HG02642 (cell line): ENCODE measurements around the gene TMIGD3.
"Not testable (repeated sequence)": the region's sequence is repeated elsewhere in the genome, so short reads cannot be mapped to it uniquely, and the experiment has no call there.

Experiments
- ATAC-seq: cut with Tn5 transposase; IDR thresholded peaks from one replicate; pipeline ENCODE4 v1.9.1; 2021; ENCODE audit warnings: mild to moderate bottlenecking; ENCODE audit not compliant: unreplicated experiment, poor library complexity

TMIGD3 gene

DNA sequence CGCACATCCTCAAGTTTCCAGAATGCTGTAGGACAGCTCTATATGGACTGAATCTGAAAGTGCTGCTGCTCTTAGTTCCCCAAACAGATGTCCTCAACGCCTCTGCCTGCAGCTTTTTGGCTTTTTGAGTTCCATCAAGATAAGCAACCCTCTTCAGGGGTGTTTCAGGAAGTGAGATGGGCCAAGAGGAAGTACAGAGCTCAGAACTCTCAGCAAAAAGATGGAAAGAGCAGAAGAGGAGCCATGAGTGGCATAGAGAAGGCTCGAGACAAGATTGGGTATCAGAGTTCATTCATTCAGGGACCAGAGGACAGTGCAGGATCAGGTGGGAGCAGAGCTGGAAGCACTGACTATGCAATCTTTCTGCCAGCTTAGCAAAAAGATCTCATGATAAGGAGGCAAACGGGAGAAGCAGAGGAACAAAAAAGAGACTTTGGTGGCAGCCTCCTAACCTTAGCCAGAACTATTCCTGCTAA, at the start of gene TMIGD3, which contains the start of gene ADORA3:
Gene TMIGD3, minus strand, starts transcription at position 49 of the 476 bp plus-strand sequence. CDS start 279 bp downstream, outside the sequence.
Gene ADORA3, minus strand, starts transcription at position 49 of the 476 bp plus-strand sequence. CDS start 279 bp downstream, outside the sequence.
- ATAC-seq, result no peak

DNA sequence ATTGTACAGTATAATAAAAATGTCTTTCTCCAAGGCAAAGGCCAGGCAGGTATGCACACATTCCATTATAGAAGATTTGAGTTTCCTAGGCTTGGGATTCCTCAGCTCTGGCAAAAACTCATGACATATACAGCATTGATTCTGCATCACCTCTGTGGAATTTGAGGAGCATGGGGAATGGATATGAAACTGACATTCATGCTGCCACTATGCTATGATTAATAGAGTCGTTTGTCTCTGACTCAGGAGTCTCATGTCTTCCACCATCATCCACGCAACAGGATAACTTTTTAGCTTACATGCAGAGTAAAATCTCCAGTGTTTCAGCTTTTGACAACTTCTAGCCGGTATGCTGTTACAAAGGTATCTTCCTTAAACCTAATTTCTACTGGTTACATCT, 49.8 kb upstream of the TMIGD3 start:
- ATAC-seq, result no peak

DNA sequence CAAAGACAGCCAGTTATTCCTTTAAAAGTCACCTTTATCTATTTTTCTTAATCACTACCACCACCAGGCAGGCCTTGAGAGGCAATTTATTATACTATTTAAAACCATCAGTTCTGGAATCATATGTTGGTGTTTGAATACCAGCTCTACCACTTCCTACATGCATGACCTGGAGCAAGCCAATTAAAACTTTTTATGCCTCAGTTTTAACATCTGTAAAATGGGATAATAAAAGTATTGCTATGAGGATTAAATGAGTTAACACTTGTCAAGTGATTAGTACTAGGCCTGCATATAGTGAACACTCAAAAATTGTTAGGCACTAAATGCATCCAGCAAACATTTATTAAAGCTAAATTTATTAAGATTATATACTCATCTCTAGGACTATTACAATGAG, 49.2 kb upstream of the TMIGD3 start:
- no peak for ATAC-seq

- no peak for ATAC-seq
Observed at GRCh38 chr1:111551623-111552411, 48.4 kb upstream of the TMIGD3 start.

- ATAC-seq, result not testable (repeated sequence)
Observed at GRCh38 chr1:111547786-111548185, 44.4 kb upstream of the TMIGD3 start.

- ATAC-seq, result no peak
Observed at GRCh38 chr1:111542187-111542586, 38.8 kb upstream of the TMIGD3 start.

- ATAC-seq, result no peak
Observed at GRCh38 chr1:111541721-111542120, 38.3 kb upstream of the TMIGD3 start.

DNA sequence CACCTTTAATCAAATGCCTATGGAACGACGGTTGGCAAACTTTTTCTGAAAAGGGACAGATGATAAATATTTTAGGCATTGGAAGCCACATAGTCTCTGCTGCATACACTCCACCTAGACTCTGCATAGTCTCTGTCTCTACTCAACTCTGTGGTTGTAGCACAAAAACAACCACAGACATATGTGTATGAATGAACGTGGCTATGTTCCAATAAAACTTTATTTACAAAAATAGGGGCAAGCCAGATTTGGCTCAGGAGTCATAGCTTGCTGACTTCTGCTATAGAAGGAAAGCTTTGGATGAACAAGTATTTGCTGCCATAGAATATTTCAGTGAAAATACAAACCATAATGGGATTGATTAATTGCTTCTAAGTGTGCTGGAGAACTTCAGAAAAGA, 37.5 kb upstream of the TMIGD3 start:
- no peak for ATAC-seq

DNA sequence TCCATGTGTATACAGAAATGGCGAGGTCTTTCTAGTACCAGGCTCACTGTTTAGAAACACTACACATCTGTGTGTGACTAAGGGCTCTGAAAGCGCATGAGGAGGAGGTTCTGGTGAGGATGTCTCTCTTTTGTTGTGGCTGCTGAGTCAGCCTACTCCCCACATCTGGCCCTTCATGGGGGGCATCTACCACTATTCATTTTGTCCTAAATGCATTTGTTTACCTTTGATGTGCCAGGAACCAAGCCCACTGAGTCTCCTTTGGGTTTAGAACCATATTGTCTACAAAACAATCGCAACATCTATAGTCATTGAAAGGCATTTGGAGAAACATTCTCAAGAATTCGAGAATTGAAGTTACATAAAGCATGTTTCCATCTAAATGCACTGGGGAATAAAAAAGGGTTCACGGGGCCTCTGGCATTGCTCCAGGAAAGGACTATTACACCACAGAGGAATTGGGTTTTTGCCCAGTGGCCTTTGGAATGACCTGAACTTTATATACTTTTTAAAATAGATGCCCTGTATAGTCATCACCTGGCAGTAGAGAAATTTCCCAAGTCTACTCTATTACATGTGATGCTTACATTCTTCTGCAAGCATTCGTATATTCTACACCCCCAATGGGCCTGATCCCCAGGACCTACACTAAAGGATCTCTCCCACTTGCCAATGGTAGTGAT, 35.1 kb upstream of the TMIGD3 start:
- ATAC-seq, result no peak

DNA sequence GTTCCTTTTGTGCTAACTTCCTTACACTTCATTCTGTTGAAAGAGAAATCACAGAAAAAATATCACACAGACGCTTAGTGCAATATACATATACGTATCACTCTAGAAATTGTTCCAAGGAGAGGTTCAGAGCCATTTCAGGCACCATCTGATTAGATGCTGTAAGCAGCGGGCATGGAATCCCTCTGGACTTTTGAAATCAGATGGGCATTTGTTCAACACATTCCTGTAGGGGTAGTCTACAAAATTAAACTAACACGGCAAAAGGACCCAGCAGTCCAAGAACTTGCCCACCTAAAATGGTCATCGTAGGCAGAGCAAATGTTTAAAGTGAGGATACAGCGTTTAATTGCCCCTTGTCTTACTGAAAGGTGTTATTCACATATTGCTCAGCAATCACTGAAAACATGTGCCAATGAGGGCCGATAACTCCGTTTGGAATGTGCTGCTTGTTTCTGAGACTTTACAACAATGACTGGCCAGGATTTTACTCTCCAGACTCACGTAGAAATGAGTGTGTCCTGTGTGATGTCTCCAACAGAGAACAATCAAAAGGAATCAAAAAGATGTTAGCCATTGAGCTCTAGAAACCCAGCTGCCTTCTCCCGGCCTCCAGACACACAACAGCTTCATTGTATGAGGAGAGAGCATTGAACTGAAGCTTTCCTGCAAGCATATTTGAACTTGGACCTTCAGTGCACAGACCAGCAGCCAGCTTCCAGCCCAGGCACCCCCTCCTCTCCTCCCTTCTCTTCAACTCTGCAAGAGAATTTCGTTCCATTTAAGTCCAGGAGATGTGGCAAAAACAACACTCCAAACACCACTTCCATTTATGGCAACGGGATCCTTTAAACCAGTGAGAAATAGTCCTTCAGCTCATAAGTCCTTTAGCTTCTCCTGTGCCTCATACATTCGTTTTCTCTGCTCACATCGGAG, 32.1 kb upstream of the TMIGD3 start:
- no peak for ATAC-seq

- no peak for ATAC-seq
Observed at GRCh38 chr1:111520053-111520452, 16.6 kb upstream of the TMIGD3 start.

DNA sequence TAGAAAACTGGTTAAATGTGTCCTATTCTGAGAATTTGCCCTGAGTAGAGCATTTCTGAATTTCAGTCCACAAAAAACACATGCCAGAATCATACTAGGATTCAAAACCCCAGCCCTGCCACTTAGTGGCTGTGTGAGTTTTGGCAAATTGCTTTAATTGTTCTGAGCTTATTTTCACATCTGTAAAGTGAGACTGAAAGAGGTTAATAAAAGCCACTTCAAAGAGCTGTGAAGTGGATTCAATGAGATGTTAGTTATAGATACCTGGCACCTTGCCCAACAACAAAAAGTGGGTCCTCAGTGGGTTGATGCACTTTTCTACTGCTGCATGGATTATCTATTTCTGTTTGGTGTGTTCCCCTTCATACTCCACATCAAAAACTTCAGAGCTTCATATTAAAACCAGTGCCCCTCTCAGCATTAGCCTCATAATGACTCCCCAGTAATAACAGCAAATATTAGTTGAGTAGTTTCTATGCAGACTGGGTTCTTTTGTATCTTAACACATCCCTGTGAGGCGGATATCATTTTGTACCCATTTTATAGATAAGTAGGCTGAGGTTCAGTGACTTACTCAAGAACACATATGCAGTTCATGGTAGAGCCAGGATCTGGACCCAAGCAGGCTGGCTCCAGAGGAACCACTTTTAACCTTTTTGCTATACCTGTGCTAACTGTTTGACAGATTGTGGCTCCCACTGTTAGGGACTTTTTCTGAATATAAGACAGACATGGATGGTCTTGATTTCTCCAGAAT, 14.2 kb upstream of the TMIGD3 start:
- ATAC-seq, result no peak

DNA sequence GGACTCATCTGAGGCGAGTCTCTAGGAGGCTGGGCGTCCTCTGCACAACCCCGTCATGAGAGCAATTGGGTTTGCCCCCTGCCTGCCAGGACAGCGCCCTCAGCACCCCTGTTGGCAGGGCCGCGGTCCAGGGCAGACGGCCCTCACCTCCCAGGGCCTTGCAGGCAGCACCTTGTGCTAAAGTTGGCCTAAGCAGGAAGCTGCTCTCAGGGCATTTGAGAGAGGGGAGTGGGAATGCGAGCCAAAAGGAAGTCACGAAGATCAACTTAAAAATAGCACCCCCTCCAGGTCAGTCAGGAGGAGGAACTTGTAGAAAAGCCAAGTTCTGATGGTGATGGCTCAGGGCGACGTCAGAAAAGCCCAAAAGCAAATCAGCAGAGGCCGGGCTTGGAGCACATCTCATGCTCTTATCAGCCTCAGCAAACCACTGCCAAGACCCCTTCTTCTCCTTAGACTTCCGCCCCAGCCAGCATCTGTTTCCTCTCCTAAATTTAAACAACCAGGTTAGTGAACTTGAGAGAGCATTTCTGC, 12.6 kb upstream of the TMIGD3 start:
- peak; percentile 43 for ATAC-seq

- ATAC-seq, result peak; percentile 29
Observed at GRCh38 chr1:111515291-111516004, 12.0 kb upstream of the TMIGD3 start.

GRCh38 chr1:111513410-111514020, 10.1 kb upstream of the TMIGD3 start:
- no peak for ATAC-seq

- no peak for ATAC-seq
Observed at GRCh38 chr1:111512931-111513330, 9.5 kb upstream of the TMIGD3 start.

- no peak for ATAC-seq
Observed at GRCh38 chr1:111512132-111512889, 8.9 kb upstream of the TMIGD3 start.

DNA sequence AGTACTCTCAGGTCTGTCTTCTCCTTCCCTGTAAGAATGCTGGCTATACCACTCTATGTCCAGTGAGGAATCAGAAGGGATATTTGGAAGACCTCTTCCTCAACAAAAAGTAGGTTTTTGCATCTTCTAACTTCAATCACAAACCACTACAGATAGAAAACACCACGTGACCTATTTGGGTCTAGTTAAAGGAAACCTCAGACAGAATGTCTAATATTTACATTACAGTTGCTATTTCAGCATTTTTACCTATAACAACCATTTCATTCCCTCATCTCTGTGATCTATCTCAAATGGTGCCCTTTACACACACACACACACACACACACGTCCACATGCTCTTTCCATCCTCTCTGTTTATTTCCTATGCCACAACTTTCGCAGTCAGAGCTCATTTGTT, 7.9 kb upstream of the TMIGD3 start:
- ATAC-seq, result no peak
